GM12892 (cell line): Measurements from ENCODE around the gene CACNA1G.

Experiments
- DNase-seq: peaks from one replicate; pipeline ENCODE4 v3.0.0; 2011; ENCODE audit not compliant: insufficient read length
- FAIRE-seq: peaks from 2 replicates; lab custom pipeline; 2011; peaks lifted over from hg19 to GRCh38; lab: Jason Lieb, UNC
- POLR2A ChIP-seq: IDR thresholded peaks from 2 replicates; pipeline ENCODE4 v1.6.1; 2011; ENCODE audit warnings: low read depth, low read length, control low read depth
- POLR2AphosphoS5 ChIP-seq: IDR thresholded peaks from 2 replicates; pipeline ENCODE4 v1.6.1; 2011; ENCODE audit warnings: low read depth, low read length, control low read depth
- TAF1 ChIP-seq: IDR thresholded peaks from 2 replicates; pipeline ENCODE4 v1.6.1; 2011; ENCODE audit warnings: low read depth, mild to moderate bottlenecking, control low read depth, low read length, borderline replicate concordance

CACNA1G gene

DNA sequence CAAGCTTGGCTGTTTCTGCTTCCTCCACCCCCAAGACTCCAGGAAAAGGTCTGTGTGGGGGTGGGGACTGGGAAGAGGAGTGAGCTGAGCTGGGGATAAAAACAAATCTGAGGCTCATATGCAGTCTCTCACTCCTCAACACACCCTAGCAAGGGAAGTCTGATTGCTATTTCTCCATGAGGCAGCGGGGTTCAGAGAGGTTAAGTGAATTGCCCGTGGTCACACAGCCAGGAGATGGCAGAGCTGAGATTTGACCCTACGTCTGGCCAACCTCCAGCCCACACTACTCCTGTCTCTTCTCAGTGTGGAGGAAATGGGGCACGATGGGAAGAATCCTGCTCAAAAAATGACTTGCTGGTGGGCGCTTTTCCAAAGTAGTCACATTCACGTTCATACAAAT, 69.4 kb downstream of the CACNA1G start:
- FAIRE-seq (no peak), DNase-seq (no peak)
- no peak for TF ChIP-seq TAF1
- no peak for TF ChIP-seq POLR2A
- no peak for TF ChIP-seq POLR2AphosphoS5

DNA sequence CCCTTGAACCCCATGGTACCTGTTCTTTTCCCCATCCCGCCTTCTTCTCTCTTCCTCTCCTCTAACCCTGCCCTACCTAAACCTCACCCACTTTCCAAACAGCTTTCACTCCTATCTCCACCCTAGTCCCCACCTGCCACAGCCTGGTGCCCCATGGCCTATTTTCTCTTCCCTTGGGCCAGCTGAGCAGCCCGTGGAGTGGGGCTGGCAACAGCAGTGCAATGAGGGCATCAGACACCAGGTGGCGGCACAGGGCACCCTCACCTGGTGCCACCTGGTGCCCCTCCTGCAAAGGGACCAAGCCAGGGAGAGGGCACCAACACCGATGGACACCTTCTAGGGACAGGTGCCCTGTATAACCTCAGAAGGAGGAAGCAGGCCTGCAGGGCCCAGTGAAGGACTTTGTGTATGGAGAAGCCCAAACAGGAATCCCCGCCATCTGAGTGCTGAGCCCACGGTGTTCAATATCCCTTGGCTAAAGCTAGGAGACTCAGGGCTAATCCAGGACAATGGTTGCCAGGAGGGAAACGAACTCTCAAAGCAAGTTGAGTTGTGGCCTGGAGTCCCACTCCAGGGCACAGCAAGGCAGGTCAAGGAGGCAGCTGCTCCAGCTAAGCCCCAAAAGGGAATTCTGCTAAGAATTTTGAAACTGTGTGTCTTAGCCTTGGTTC, 70.1 kb downstream of the CACNA1G start:
- peak; percentile 74 for DNase-seq
- TF ChIP-seq POLR2A (no peak), POLR2AphosphoS5 (no peak), TAF1 (no peak)
- peak; percentile 64 for FAIRE-seq

DNA sequence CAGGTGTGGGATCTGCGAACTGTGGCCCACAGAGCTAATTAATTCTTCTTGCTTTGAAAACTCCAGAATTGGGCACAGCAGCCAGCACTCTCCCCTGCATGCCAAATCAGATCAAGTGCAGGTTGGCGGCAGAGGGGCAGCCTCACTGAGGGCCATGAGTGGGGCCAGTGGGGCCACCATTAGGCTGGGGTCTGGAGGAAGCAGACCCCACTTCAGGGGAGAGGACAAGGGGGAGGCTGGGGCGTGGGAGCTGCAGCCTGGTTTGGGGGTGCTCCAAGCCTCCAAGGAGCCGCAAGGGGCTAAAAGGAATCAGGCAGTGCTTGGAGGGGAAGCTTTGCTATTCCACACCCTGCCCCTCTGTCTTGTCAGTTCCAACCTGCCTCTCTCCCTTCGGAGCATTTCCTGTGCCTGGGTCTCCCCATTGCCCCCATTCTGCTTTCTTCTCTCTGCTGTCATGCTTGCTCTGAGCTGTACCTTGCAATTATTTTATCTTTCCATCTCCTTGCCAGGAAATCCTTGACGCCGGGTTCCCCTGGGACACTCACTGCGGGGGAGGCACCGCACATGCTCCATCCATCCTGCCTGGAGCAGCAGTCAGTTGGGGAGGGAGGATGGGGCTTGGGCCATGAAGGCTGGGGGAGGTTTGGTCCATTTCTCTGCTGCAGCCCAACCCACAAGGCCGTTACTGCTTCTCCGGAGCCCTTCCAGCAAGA, 70.8 kb downstream of the CACNA1G start:
- TF ChIP-seq POLR2A (no peak), TAF1 (no peak), POLR2AphosphoS5 (no peak)
- DNase-seq: no peak

DNA sequence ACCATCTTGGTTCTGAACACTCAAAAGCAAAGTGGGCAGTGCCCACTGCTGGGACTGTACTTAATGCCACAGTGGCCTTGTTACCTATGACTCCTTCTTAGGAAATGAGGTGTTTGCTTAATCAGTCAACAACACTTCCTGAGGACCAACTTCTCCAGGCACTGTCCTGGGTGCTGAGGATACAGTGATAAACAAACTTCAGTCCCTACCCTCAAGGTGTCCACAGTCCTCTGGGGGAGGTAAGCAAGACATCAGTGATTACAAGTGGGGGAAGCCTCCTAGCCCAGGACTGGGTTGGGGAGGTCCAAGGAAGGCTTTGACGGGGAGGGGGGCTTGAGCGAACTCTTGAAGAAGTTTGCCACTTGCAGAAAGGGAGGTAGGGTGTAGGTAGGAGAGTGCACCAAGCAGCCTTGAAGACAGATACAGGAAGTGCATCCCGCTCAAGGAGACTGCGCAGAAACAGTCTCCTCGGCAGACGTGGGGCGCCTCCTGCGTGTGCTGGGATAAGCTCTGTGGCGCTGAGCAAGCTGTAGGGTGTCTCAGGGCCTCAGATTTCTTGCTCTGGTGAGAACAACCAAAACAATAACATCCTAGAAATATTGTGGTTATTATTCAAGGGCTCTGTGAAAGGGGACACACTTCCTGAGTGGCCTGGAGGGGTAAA, 71.5 kb downstream of the CACNA1G start:
- FAIRE-seq: peak; percentile 33
- TF ChIP-seq POLR2AphosphoS5 (no peak), POLR2A (no peak), TAF1 (no peak)
- DNase-seq: no peak

More for the DNA sequence above, 70.8 kb downstream of the CACNA1G start:
- no peak for FAIRE-seq

DNA sequence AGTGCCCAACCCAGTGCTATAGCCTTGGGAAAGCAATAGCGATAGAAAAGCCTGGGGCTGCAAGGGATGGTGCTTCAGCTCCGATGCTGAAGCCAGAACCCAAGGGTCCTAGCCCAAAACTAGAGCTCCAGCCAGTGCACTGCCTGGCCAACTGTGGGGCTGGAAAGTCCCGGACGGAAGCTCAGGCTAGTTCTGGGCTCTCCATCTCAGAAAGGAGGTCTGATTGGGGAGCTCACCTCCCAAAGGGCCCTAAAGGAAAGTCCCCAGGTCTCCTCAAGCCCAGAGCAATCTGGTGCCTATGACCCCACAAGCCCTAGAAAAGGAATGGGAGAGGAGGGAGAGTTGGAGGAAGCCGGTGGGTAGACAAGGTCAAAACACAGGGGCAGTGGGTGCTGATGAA, 72.1 kb downstream of the CACNA1G start:
- TF ChIP-seq POLR2A (peak; percentile 22; the same call in 1 of the 2 replicates), POLR2AphosphoS5 (no peak)
- peak; percentile 67 for FAIRE-seq
- no peak for DNase-seq

DNA sequence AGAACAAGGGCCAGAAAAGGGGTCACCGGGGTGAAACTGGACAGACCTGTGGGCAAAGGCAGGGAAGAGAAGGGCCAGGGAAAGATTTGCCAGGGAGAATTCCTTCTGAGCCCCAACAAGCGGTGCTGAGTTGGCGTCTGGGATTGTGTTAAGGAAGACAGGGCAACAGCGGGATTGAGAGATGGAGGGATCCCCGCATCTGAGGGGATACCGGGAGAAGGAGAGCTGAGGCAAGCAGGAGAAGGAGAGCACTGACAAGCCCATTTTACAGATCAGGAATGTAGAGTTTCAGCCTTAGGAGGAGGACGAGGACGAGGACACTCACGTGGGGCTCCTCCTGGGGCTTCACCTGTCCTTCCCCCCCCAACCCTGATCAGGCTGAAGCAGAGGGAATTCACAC, 73.2 kb downstream of the CACNA1G start:
- DNase-seq (no peak), FAIRE-seq (no peak)
- TF ChIP-seq POLR2AphosphoS5: no peak
- no peak for TF ChIP-seq TAF1

DNA sequence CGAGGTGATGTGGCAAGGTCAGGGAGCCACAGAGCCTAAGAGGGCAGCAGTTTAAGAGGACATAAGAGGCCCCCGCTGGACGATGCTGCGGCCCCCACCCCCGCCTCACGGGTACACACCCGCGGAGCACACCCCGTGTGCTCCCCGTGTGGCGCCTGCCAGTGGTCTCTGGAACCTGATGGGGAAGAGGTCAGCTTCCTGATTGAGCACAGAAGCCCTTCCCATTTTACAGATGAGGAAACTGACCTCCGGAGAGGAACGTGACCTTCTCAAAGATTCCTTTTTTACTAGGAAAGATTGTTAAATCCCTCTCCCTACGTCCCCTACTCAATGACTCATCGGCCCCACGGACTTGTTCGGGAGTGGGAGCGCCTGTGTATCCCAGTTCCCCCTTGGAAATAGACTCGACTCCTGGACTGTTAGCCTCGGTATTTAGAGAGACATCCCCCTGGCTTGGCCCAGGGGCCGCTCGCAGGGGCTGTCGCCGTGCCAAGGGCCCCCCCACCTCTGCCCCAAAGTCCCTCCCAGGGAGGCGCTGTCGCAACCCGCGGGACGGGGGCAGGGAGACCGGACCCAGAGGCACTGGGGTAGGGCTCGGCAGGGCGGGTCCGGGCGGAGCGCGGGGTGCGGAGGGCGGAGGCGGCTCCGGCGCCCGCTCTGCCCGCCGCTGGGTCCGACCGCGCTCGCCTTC, 73.9 kb downstream of the CACNA1G start, which contains the start of gene ABCC3:
TSS of gene ABCC3 (plus strand) at position 658 of the 691 bp plus-strand sequence. CDS start 56 bp downstream, outside the sequence.
- FAIRE-seq (peak; percentile 82), DNase-seq (no peak)
- no peak for TF ChIP-seq POLR2AphosphoS5
- TF ChIP-seq TAF1: no peak
- no peak for TF ChIP-seq POLR2A

DNA sequence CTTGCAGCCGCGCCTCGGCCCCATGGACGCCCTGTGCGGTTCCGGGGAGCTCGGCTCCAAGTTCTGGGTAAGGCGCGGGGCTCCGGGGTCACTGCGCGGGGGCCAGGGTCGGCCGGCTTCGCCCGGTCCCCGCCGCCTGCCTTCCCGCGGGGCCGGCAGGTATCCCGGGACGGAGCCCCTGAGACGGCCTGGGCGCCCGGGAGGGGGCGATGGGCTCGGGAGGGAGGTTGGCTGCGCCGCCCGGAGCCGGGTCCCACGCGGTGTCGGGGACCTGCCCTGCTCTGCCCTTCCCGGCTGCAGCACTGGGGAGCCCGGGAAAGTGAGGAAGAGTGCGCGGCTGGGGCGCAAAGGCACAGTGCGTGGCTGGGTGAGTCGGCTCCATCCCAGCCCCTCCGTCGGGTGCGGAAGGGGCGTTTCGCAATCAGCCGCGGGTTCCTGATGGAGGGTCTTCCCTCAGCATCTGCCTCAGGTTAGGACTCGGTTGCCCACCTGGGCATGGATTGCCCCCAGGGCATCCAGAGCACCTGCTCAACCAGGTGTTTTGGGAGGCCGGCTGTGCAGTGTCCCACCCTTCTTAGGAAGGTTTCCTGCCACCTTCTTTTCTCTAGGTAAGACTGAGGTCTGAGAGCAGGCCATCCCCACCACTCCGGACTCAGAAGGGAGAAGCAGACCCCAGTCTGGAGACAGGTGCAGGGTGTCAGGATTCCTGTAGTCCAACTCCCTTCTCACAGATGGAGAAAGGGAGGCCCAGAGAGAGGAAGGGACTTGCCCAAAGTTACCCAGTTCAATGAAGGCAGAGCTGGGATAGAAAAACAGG, 74.6 kb downstream of the CACNA1G start:
- TF ChIP-seq POLR2A: no peak
- no peak for TF ChIP-seq TAF1
- no peak for TF ChIP-seq POLR2AphosphoS5
- DNase-seq: no peak
- FAIRE-seq: no peak

DNA sequence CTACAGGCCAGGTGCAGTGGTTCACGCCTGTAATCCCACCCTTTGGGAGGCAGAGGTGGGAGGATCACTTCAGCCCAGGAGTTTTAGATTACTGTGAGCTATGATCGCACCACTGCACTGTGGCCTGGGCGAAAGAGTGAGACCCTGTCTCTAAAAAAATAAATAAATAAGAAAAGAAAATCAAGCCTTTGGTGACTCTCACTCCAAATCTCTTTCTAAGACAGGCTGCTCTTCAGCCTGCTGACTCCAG, 75.1 kb downstream of the CACNA1G start:
- no peak for DNase-seq
- TF ChIP-seq POLR2AphosphoS5: no peak
- TF ChIP-seq TAF1: no peak
- no peak for TF ChIP-seq POLR2A
- FAIRE-seq: no peak

DNA sequence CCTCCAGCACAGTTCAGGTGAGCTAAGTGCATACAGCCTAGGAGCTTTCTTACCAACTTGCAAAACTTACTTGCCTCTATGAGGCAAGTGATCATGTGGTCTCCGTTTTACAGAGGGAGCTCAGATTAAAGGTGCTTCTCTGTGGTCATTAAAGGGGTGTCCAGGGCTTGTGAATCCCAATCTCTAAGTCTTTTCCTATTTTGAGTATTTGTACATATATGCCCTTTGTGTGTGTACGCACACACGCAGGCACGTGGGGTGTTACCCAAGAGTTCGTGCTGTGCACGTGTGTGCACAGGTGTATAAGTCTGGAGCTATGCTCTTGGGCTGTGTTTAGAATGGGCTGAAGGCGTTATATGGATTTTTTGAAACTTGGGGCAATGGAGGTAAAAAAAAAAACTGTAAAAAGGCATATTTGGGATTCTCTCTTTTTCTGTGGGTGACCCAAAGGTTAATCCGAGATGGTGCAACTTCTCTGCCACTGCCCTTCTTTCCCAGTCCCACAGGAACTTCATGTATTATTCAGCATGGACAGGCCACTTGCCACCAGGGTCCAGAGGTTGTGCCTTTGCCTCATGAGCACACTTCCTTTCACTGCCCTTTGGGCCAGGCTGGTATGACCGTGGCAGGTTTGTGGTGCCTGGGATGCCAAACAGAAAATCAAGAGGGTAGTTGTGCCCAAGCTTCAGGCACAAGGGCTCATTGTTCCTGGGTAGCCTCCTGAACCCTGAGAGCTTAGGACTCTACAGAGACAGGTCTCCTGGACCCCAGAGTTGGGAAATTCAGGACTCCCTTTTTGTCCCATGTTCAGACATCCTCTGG, 75.7 kb downstream of the CACNA1G start:
- DNase-seq: no peak
- no peak for FAIRE-seq
- no peak for TF ChIP-seq POLR2AphosphoS5
- no peak for TF ChIP-seq POLR2A
- no peak for TF ChIP-seq TAF1
